H1 (cell line): ENCODE results near the gene MCM7. TPM values are rescaled to one million over a fixed set of nuclear protein-coding genes. Genes with fewer than 3 reads are reported as not detected.
A peak's percentile ranks its signal among the peaks of the same experiment; 100 is the strongest.

ENCODE experiments used
- CREB1 ChIP-seq: IDR thresholded peaks from 2 replicates; pipeline ENCODE4 v1.6.1; 2012; ENCODE audit warnings: inconsistent platforms
- GABPA ChIP-seq: IDR thresholded peaks from 2 replicates; pipeline ENCODE4 v1.6.1; 2011; ENCODE audit warnings: mild to moderate bottlenecking, low read length, moderate library complexity, borderline replicate concordance; ENCODE audit not compliant: insufficient read depth
- GTF2F1 ChIP-seq: IDR thresholded peaks from 2 replicates; pipeline ENCODE4 v1.6.1; 2012; ENCODE audit warnings: low read depth, low read length, improper control_type of control experiment, borderline replicate concordance
- KDM4A ChIP-seq: IDR thresholded peaks from one replicate; pipeline ENCODE4 v1.7.1; 2012; ENCODE audit warnings: low read depth, mild to moderate bottlenecking, moderate library complexity, low read length, inconsistent platforms; ENCODE audit not compliant: severe bottlenecking
- KDM5A ChIP-seq: fragments of 200-600 bp; IDR thresholded peaks from 2 replicates; pipeline ENCODE4 v1.7.1; 2012; ENCODE audit warnings: mild to moderate bottlenecking, low read length, inconsistent platforms, mixed read lengths
- MAFK ChIP-seq: IDR thresholded peaks from 2 replicates; pipeline ENCODE4 v1.6.1; 2012; ENCODE audit warnings: low read depth, mild to moderate bottlenecking, improper control_type of control experiment, low read length
- NRF1 ChIP-seq: IDR thresholded peaks from 2 replicates; pipeline ENCODE4 v1.6.1; 2011; ENCODE audit warnings: mild to moderate bottlenecking, low read depth, low read length, improper control_type of control experiment
- RAD21 ChIP-seq, 2 experiments: IDR thresholded peaks in 1 of 2; conservative IDR thresholded peaks in 1 of 2; 2 replicates each; pipeline ENCODE4 v1.6.1; 2011; ENCODE audit warnings: low read depth in 2 of 2, low read length in 2 of 2, improper control_type of control experiment in 1 of 2, inconsistent platforms in 1 of 2, mild to moderate bottlenecking in 1 of 2, moderate library complexity in 1 of 2
- RBBP5 ChIP-seq: IDR thresholded peaks from 2 replicates; pipeline ENCODE4 v1.7.1; 2012; ENCODE audit warnings: low read depth, mild to moderate bottlenecking, inconsistent platforms, low read length, moderate library complexity, borderline replicate concordance
- SAP30 ChIP-seq: fragments of 300-600 bp; sonication (generic); IDR thresholded peaks from 2 replicates; pipeline ENCODE4 v1.7.1; 2012; ENCODE audit warnings: low read length, moderate library complexity, mild to moderate bottlenecking, inconsistent platforms; ENCODE audit not compliant: insufficient read depth, insufficient replicate concordance
- SP2 ChIP-seq: IDR thresholded peaks from 2 replicates; pipeline ENCODE4 v1.6.1; 2012; ENCODE audit warnings: mild to moderate bottlenecking, low read length, inconsistent platforms
- SRF ChIP-seq: IDR thresholded peaks from 2 replicates; pipeline ENCODE4 v1.6.1; 2011; ENCODE audit warnings: mild to moderate bottlenecking, low read depth, low read length, moderate library complexity
- TBP ChIP-seq: IDR thresholded peaks from 2 replicates; pipeline ENCODE4 v1.6.1; 2011; ENCODE audit warnings: low read depth, low read length, improper control_type of control experiment
- polyA plus RNA-seq, 7 experiments: library from polyadenylated mRNA; depleted of rRNA in 3 of 7; stranded (reverse) in 5 of 7; unstranded in 2 of 7; fragments of >200 nt in 5 of 7; fragments of 200-250 nt in 2 of 7; gene quantifications; 1 replicate in 5 of 7; 2 replicates in 1 of 7; 4 replicates in 1 of 7; pipeline versions ENCODE4 v1.2.1 to v1.2.3, GENCODE V29; 2011 to 2013; ENCODE audit warnings: missing spikeins in 2 of 7, mixed read lengths in 2 of 7
- total RNA-seq: library from RNA; stranded (reverse); fragmentation: NEBNext Ultra II Directional; extraction: Animal tissue kit (Norgen Biotek cat#: 25700); gene quantifications from 2 replicates; pipeline ENCODE4 v1.2.1, GENCODE V29; 2021
- TF ChIP-seq, protein P1 (sequence below): IDR thresholded peaks from 2 replicates; pipeline ENCODE4 v1.6.1; 2011; ENCODE audit warnings: low read depth, mild to moderate bottlenecking, low read length; ENCODE audit not compliant: insufficient read depth
- TF ChIP-seq, protein P2 (sequence below): IDR thresholded peaks from 2 replicates; pipeline ENCODE4 v1.6.1; 2012; ENCODE audit warnings: low read length, inconsistent platforms
- TF ChIP-seq, protein P3 (sequence below): IDR thresholded peaks from 2 replicates; pipeline ENCODE4 v1.6.1; 2012; ENCODE audit warnings: inconsistent platforms
- TF ChIP-seq, protein P4 (sequence below), 3 experiments: IDR thresholded peaks; 1 replicate in 2 of 3; 2 replicates in 1 of 3; pipeline versions ENCODE4 v1.5.1 to v1.6.1; 2011; ENCODE audit warnings: low read length in 3 of 3, mild to moderate bottlenecking in 3 of 3, inconsistent platforms in 2 of 3, low read depth in 1 of 3, moderate library complexity in 1 of 3; ENCODE audit not compliant: insufficient read depth in 1 of 3; ENCODE audit errors: control extremely low read depth in 1 of 3

The MCM7 gene
- total and polyA plus RNA-seq, 2 of the 8 experiments (the other 6 are each of a cell fraction or from before 2014, with no cell fraction given): 313 to 344 TPM

DNA sequence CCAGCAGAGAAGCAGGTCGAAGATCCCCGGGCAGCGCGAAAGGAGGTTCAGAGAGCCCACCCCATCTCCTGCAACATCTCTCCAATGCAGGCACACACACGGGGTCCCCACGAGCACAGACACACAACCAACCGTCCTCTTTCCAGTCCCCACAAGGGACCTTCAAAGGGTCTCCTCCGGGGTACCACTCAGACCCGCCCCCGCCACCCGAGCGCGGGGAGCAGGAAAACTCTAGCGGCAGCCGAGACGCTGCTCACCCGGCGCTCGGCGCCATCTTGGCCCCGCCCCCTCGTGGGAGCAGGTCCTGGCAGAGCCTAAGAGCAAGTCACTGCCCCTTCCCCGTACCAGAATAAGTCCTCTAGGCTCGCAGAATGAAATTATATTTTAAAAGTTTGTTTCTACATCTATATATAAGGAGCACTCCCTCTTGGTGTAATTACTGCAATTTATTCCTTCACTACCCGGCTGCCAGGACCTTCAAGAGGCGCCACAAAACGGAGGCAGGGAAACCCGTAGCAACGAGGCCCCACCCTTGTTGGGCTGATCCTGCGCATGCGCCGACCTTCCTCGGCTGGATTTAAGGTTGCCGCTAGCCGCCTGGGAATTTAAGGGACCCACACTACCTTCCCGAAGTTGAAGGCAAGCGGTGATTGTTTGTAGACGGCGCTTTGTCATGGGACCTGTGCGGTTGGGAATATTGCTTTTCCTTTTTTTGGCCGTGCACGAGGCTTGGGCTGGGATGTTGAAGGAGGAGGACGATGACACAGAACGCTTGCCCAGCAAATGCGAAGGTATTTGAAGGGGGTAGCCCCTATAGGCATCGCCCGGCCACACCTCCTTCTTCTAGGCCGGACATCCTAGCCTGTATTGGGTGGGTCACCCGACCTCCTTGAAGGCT is 18.1 kb upstream of the MCM7 start, which contains the start of the genes CNPY4 and TAF6 (continued):
- TF ChIP-seq, protein P1, sequence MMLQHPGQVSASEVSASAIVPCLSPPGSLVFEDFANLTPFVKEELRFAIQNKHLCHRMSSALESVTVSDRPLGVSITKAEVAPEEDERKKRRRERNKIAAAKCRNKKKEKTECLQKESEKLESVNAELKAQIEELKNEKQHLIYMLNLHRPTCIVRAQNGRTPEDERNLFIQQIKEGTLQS: no peak
- TF ChIP-seq RAD21 (IDR thresholded peaks at IDR 0.05 in 1 of 2, conservative IDR thresholded peaks at IDR 0.05 in 1 of 2; ENCODE audit: low read depth in 2 of 2, low read length in 2 of 2) (no peak), SRF (no peak), GTF2F1 (no peak), KDM5A (peak; percentile 84), CREB1 (peak; percentile 63), SP2 (no peak), GABPA (no peak), KDM4A (peak; percentile 54), TBP (peak; percentile 96), MAFK (no peak), SAP30 (peak; percentile 94), NRF1 (peak; percentile 87), RBBP5 (0 out of 2 replicates have a peak, but pooled peaks have one; percentile 75)
- TF ChIP-seq, protein P2, sequence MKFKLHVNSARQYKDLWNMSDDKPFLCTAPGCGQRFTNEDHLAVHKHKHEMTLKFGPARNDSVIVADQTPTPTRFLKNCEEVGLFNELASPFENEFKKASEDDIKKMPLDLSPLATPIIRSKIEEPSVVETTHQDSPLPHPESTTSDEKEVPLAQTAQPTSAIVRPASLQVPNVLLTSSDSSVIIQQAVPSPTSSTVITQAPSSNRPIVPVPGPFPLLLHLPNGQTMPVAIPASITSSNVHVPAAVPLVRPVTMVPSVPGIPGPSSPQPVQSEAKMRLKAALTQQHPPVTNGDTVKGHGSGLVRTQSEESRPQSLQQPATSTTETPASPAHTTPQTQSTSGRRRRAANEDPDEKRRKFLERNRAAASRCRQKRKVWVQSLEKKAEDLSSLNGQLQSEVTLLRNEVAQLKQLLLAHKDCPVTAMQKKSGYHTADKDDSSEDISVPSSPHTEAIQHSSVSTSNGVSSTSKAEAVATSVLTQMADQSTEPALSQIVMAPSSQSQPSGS: peak; percentile 24; the same call in 1 of the 2 replicates
- TF ChIP-seq, protein P3, sequence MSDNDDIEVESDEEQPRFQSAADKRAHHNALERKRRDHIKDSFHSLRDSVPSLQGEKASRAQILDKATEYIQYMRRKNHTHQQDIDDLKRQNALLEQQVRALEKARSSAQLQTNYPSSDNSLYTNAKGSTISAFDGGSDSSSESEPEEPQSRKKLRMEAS: peak; percentile 31; the same call in 1 of the 2 replicates
- TF ChIP-seq, protein P4, sequence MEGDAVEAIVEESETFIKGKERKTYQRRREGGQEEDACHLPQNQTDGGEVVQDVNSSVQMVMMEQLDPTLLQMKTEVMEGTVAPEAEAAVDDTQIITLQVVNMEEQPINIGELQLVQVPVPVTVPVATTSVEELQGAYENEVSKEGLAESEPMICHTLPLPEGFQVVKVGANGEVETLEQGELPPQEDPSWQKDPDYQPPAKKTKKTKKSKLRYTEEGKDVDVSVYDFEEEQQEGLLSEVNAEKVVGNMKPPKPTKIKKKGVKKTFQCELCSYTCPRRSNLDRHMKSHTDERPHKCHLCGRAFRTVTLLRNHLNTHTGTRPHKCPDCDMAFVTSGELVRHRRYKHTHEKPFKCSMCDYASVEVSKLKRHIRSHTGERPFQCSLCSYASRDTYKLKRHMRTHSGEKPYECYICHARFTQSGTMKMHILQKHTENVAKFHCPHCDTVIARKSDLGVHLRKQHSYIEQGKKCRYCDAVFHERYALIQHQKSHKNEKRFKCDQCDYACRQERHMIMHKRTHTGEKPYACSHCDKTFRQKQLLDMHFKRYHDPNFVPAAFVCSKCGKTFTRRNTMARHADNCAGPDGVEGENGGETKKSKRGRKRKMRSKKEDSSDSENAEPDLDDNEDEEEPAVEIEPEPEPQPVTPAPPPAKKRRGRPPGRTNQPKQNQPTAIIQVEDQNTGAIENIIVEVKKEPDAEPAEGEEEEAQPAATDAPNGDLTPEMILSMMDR (IDR thresholded peaks at IDR 0.05; ENCODE audit: control extremely low read depth in 1 of 3, insufficient read depth in 1 of 3, low read depth in 1 of 3, low read length in 3 of 3): peak in 1 of 3 experiments; percentile 1; a peak in 1 of 4 replicates
